Fibroblast of lung (primary cell): ENCODE results near the gene CCDC88C. TPM values are rescaled to one million over a fixed set of nuclear protein-coding genes. Genes with fewer than 3 reads are reported as not detected.

Source experiments
- DNase-seq, 2 donors: peaks; one replicate each; pipeline versions ENCODE4 v3.0.0 to v3.0.0-alpha.2; 2010; ENCODE audit warnings: low read depth in 2 of 2
- H2AFZ ChIP-seq: 2 replicates; pipeline ENCODE4 v1.5.1; 2012; ENCODE audit warnings: low read length, control low read depth, inconsistent platforms
- H3K27ac ChIP-seq: 2 replicates; pipeline ENCODE4 v1.5.1; 2011; ENCODE audit warnings: low read length, control low read depth; ENCODE audit not compliant: insufficient read depth
- H3K27me3 ChIP-seq: 2 replicates; pipeline ENCODE4 v1.5.1; 2011; ENCODE audit warnings: mild to moderate bottlenecking, low read length; ENCODE audit not compliant: control insufficient read depth, insufficient read depth
- H3K36me3 ChIP-seq: 2 replicates; pipeline ENCODE4 v1.5.1; 2011; ENCODE audit warnings: low read length; ENCODE audit not compliant: control insufficient read depth, insufficient read depth
- H3K4me1 ChIP-seq: 2 replicates; pipeline ENCODE4 v1.5.1; 2011; ENCODE audit warnings: low read length; ENCODE audit not compliant: control insufficient read depth, insufficient read depth; ENCODE audit errors: extremely low read depth
- H3K4me2 ChIP-seq: 2 replicates; pipeline ENCODE4 v1.5.1; 2011; ENCODE audit warnings: low read length, control low read depth; ENCODE audit not compliant: insufficient read depth; ENCODE audit errors: extremely low read depth
- H3K4me3 ChIP-seq, 4 experiments: fragments of 200-600 bp in 1 of 4; sonication (generic) in 1 of 4; replicated peaks in 1 of 4; 2 replicates each; pipeline ENCODE4 v1.5.1; 2011 to 2016; ENCODE audit warnings: low read length in 4 of 4, low read depth in 3 of 4, mild to moderate bottlenecking in 3 of 4, control low read depth in 2 of 4, inconsistent platforms in 1 of 4, mixed read lengths in 1 of 4; ENCODE audit not compliant: insufficient read depth in 1 of 4; ENCODE audit errors: control extremely low read depth in 1 of 4
- H3K79me2 ChIP-seq: 2 replicates; pipeline ENCODE4 v1.5.1; 2012; ENCODE audit warnings: mild to moderate bottlenecking, low read length, inconsistent platforms; ENCODE audit not compliant: control insufficient read depth, insufficient read depth
- H3K9ac ChIP-seq: 2 replicates; pipeline ENCODE4 v1.5.1; 2011; ENCODE audit warnings: mild to moderate bottlenecking, low read length, control low read depth; ENCODE audit not compliant: insufficient read depth
- H3K9me3 ChIP-seq: 2 replicates; pipeline ENCODE4 v1.5.1; 2012; ENCODE audit warnings: low read depth, low read length; ENCODE audit not compliant: control insufficient read depth, insufficient read depth
- H4K20me1 ChIP-seq: 2 replicates; pipeline ENCODE4 v1.5.1; 2011; ENCODE audit warnings: low read length; ENCODE audit not compliant: control insufficient read depth, insufficient read depth; ENCODE audit errors: extremely low read depth
- CTCF ChIP-seq, 2 donors: IDR thresholded peaks in 1 of 2; conservative IDR thresholded peaks in 1 of 2; 1 replicate in 1 of 2; 2 replicates in 1 of 2; pipeline ENCODE4 v1.5.1; 2011 to 2012; ENCODE audit warnings: low read length in 2 of 2, control low read depth in 1 of 2, inconsistent platforms in 1 of 2, low read depth in 1 of 2, mild to moderate bottlenecking in 1 of 2
- EZH2 ChIP-seq: IDR thresholded peaks from 2 replicates; pipeline ENCODE4 v1.5.1; 2012; ENCODE audit warnings: low read length, control low read depth, mild to moderate bottlenecking; ENCODE audit errors: missing control alignments
- polyA plus RNA-seq, 2 donors: library from polyadenylated mRNA; depleted of rRNA in 1 of 2; stranded (reverse) in 1 of 2; unstranded in 1 of 2; fragments of >200 nt; gene quantifications; 2 replicates each; pipeline ENCODE4 v1.2.1, GENCODE V29; 2011 to 2012; ENCODE audit warnings: missing spikeins in 1 of 2
- total RNA-seq: library from RNA; depleted of rRNA; stranded (reverse); fragments of >200 nt; gene quantifications from 2 replicates; pipeline ENCODE4 v1.2.1, GENCODE V29; 2014

CCDC88C gene
- total and polyA plus RNA-seq, 2 donors (not counting 1 experiment from before 2014, with no cell fraction given) = 0.02 to 0.17 TPM

DNA sequence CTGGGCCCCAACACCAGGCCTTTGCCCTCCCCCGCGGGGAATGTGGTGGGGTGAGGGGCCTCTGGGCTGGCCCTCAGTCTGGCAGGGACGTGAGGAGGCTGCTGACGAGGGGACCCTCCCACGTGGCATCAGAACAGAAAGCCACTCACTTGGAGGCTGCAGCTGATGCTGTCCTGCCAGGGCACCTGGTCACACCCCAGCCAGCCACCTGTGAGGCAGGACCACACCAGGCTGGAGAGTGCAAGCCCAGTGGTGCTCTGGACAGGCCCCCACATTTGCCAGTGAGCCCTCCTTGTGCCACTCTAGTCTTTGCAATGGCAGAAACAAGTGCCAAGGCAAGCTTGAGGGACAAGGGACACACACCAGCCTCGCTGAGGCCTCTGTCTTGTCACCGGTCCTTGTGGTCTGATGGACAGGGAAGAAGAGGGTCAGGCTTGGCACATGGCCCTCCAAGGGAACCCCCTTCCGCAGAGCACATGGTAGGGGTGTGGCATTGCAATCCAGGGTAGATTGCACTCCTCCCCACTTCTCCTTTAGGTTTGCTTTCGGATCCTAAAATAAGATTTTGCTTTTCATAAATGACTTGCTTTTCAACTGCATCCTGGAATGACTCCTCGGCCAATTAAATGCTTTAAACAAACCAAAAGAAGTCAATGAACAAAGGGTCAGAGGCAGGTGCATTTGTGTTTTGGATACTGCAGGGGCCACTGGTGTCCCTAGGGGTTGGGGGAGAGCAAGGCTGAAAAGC, 53.7 kb downstream of the CCDC88C start:
- Histone ChIP-seq H3K4me1 (no peaks in the 10 kb centered on the region), H3K4me3 (no peak overlapping the region), H3K9ac (no peak overlapping the region), H2AFZ (no peak overlapping the region), H3K36me3 (no peaks in the 10 kb centered on the region), H3K27ac (no peak overlapping the region), H3K9me3 (no peaks in the 10 kb centered on the region), H3K79me2 (no peaks in the 10 kb centered on the region), H4K20me1 (no peaks in the 10 kb centered on the region), H3K4me2 (no peak overlapping the region), H3K27me3 (no peaks in the 10 kb centered on the region)
- DNase-seq = no peak
- TF ChIP-seq EZH2 (no peak), CTCF (conservative IDR thresholded peaks at IDR 0.05 in 1 of 2, IDR thresholded peaks at IDR 0.05 in 1 of 2; ENCODE audit: low read depth in 1 of 2, low read length in 2 of 2) (no peak)

DNA sequence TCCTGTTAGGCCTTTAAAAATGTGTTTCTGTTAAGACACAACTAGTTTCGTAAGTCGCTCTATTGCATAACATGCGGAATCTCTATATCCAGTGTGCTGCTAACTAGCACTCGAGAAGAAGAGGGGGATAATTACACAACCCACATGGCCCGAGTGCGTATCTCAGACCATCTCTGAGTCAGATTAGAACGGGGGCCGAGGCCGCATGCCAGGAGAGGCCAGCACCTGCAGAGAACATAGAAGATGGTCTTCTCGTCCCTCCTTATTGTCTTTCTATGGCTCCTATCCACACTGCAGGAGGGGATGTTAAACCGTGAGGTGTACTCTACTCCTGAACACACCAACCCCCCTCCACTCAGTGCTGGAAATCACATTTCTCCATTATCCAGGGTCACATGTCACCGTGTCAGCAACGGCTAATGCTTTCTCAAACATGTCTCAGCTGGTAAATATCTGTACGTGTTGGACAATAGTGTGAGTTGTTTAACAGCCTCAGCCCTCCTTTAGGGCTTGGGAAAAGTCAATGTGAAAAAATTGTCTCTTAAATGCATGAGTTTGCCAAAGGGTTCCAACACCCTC, 56.3 kb downstream of the CCDC88C start:
- DNase-seq = peak in 1 of 2 donors; percentile 90
- no peak overlapping the region for H3K9ac ChIP-seq

More for the DNA sequence above, 56.3 kb downstream of the CCDC88C start:
- no peaks in the 10 kb centered on the region for H3K9me3 ChIP-seq
- no peaks in the 10 kb centered on the region for H3K4me1 ChIP-seq
- H2AFZ ChIP-seq = no peak overlapping the region
- no peaks in the 10 kb centered on the region for H3K36me3 ChIP-seq
- no peak overlapping the region for H3K4me2 ChIP-seq
- no peaks in the 10 kb centered on the region for H3K27me3 ChIP-seq
- no peak overlapping the region for H3K4me3 ChIP-seq
- no peaks in the 10 kb centered on the region for H3K79me2 ChIP-seq
- no peaks in the 10 kb centered on the region for H4K20me1 ChIP-seq
- no peak overlapping the region for H3K27ac ChIP-seq
- TF ChIP-seq EZH2 (no peak), CTCF (conservative IDR thresholded peaks at IDR 0.05 in 1 of 2, IDR thresholded peaks at IDR 0.05 in 1 of 2; ENCODE audit: low read depth in 1 of 2, low read length in 2 of 2) (no peak)
